RWPE1 (cell line): ENCODE measurements around the gene PLCB1.

Experiments used
- CTCF ChIA-PET: fragments of 350-600 bp; sonication (Branson Sonifier 250); formaldehyde crosslinking; extraction: SDS; loops from one replicate; lab custom pipeline; 2021; lab: Yijun Ruan, JAX
- POLR2A ChIA-PET: fragments of 400-600 bp; formaldehyde crosslinking; extraction: SDS; loops from one replicate; lab custom pipeline; 2020; ENCODE audit warnings: antibody characterized with exemption; ENCODE audit not compliant: low non-redundant PET; lab: Yijun Ruan, JAX
- DNase-seq: peaks from one replicate; pipeline ENCODE4 v3.0.0; 2012; ENCODE audit warnings: low spot score
- H3K27ac ChIP-seq: fragments of 450-650 bp; 2 replicates; pipeline ENCODE4 v1.5.1; 2017
- CTCF ChIP-seq: fragments of 450-650 bp; conservative IDR thresholded peaks from 2 replicates; pipeline ENCODE4 v1.5.1; 2017; ENCODE audit warnings: low read depth, mild to moderate bottlenecking

The PLCB1 gene

DNA sequence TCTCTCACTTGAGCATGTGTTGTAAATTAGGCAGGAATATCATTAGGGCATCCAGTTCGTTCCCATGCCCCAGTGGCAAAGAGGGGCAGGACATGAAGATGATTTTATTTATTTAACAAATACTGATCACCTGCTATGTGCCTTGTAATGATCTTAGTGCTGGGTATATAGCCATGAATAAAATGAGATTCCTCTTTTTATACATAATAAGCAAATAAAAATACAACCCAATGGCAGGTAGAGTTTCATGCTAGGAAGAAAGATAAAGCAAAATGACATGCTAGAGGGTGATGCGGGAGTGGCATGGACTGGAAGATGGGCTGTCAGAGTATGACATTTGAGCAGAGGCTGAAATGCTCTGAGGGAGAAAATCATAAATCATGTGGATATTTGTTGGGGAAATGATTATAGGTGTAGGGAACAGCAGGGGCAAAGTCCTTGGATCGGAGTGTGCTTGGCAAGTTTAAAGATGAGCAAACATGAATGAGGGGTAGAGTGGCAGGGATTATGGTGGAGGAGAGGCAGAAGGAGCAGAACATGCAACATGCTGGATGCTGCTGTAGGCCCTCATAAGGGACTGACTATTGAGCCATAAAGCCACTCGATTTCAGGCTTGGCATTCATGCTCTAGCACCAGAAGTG is 342.1 kb downstream of the PLCB1 start:
- TF ChIP-seq CTCF: no peak
- no peak overlapping the region for H3K27ac ChIP-seq
- DNase-seq: no peak
- CTCF ChIA-PET: no interaction called here
- POLR2A ChIA-PET: no interaction called here

- ChIA-PET CTCF (no interaction called here), POLR2A (no interaction called here)
- no peak for TF ChIP-seq CTCF
- H3K27ac ChIP-seq: no peak overlapping the region
- DNase-seq: no peak
Measured at GRCh38 chr20:8476021-8476420, 344.0 kb downstream of the PLCB1 start.

DNA sequence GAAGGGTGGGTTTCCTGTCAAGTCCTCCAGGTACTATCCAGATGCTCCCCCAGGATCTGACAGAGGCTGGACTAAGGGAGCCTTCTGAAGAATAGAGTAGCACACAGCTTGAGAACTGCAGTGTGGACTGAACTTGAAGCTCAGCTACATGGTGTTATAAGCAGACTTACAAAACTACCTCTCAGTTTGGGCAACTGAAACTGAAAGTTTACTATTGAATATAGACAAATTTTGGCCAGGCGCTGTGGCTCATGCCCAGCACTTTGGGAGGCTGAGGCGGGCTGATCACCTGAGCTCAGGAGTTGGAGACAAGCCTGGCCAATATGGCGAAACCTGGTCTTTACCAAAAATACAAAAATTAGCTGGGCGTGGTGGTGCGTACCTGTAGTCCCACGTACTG is 348.5 kb downstream of the PLCB1 start:
- no peak for DNase-seq
- CTCF ChIA-PET: interaction anchor here (0.6 kb wide), 3 partner anchors 8 to 349 kb away, joined by 3 read pairs; no protein-coding TSS in a partner anchor
- TF ChIP-seq CTCF: no peak
- no peak overlapping the region for H3K27ac ChIP-seq
- POLR2A ChIA-PET: no interaction called here

GRCh38 chr20:8487696-8488095 is 355.6 kb downstream of the PLCB1 start:
- CTCF ChIA-PET: no interaction called here

DNA sequence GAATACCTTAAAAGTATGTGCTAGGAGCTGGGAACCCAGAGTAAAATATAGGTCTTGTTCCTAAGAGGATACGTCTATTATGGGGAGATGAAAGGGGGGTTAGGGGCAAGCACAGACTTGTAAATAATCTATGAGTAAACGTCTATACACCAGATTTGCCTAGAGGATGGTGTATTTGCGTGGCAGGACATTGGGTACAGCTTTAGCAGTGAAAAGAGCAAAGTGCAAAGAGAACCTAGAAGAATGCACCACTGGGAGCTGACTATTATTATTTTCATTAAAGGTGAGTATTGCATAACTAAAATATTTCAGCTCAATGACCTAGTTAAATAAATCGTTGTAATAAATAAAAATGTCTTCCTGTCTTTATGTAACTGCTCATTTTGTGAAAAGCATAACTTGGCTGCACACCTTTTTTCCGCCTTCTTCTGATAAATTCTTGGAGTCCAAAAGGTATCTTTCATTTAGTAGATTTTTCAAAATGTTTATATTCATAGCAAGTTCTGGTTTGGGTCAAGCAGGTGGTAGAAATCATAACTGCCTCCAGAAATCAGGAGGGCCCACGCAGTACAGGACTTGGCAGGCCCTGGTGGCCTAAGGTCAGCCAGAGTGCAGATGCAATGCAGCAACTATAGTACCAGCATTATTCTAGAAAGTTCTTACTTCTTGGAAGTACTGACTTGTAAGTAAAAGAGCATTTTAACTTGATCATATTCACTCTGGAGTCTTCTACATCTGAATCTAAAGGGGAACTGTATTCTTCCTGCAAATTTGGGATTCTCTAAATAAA is 357.2 kb downstream of the PLCB1 start:
- DNase-seq: no peak
- ChIA-PET POLR2A (no interaction called here), CTCF (interaction anchor here (0.5 kb wide), 1 partner anchor 9 kb away, joined by 3 read pairs; no protein-coding TSS in a partner anchor)
- no peak overlapping the region for H3K27ac ChIP-seq
- TF ChIP-seq CTCF: no peak

More at GRCh38 chr20:8487696-8488095, 355.6 kb downstream of the PLCB1 start:
- H3K27ac ChIP-seq: no peak overlapping the region
- no peak for DNase-seq
- TF ChIP-seq CTCF: no peak
- POLR2A ChIA-PET: no interaction called here

GRCh38 chr20:8490076-8490830 is 358.2 kb downstream of the PLCB1 start:
- no peak for TF ChIP-seq CTCF
- ChIA-PET POLR2A (no interaction called here), CTCF (no interaction called here)
- DNase-seq: no peak
- no peak overlapping the region for H3K27ac ChIP-seq
